Measurements from ENCODE around the gene GUCA1A. TPM values are rescaled to one million over a fixed set of nuclear protein-coding genes. Genes with fewer than 3 reads are reported as not detected.

GUCA1A gene
- total RNA-seq, 1 experiment from 2014 or later = not detected

- intact Hi-C loops (cut with micrococcal nuclease) = no loop called here
- Histone ChIP-seq H3K79me2 (ENCODE audit: insufficient read depth, low read length) (peaks cover 72% of the 10 kb centered on the region), H3K36me3 (ENCODE audit: control insufficient read depth in 1 of 2, insufficient read depth in 2 of 2, low read length in 2 of 2) (peaks cover 0 to 12% of the 10 kb centered on the region in 2 experiments; a peak in 1 of 4 replicates), H3K4me1 (ENCODE audit: control insufficient read depth in 1 of 2, insufficient read depth in 2 of 2, low read length in 2 of 2) (peaks cover 63 to 86% of the 10 kb centered on the region in 2 experiments), H3K4me2 (ENCODE audit: low read length) (peak overlapping the region; percentile 72), H3K27ac (ENCODE audit: low read depth, low read length) (peak overlapping the region; percentile 89), H3K9me2 (ENCODE audit: insufficient read depth) (no peaks in the 10 kb centered on the region), H3K4me3 (replicated peaks in 1 of 2; ENCODE audit: low read depth in 1 of 2, low read length in 2 of 2) (peak overlapping the region; percentile 28 to 36), H2AFZ (ENCODE audit: low read depth, low read length, poor library complexity, severe bottlenecking) (no peak overlapping the region), H4K20me1 (ENCODE audit: insufficient read depth) (no peaks in the 10 kb centered on the region), H3K9me3 (ENCODE audit: control insufficient read depth in 1 of 2, insufficient read depth in 1 of 2, low read depth in 1 of 2, low read length in 2 of 2) (no peaks in the 10 kb centered on the region), H3K27me3 (ENCODE audit: insufficient read depth, low read length) (no peaks in the 10 kb centered on the region), H3K9ac (ENCODE audit: low read length) (peak overlapping the region; percentile 93)
- BruUV-seq (replicated peaks) = no TSS peak
- peak; percentile 65 for ATAC-seq
- ChIA-PET CTCF (interaction anchor here (0.8 to 1.7 kb wide), 2 partner anchors 38 to 41 kb away, joined by 3 to 6 read pairs; no protein-coding TSS in a partner anchor), RAD21 (ENCODE audit: low non-redundant PET in 1 of 2, low total read pairs in 2 of 2, uncharacterized antibody in 2 of 2, unreplicated experiment in 2 of 2) (interaction anchor here (0.5 to 0.6 kb wide), 2 partner anchors 18 to 78 kb away, joined by 3 to 4 read pairs; no protein-coding TSS in a partner anchor), POLR2A (interaction anchor here (0.6 to 1.6 kb wide), 7 partner anchors 13 to 469 kb away, joined by 3 to 11 read pairs (median 4); no protein-coding TSS in a partner anchor)
- TF ChIP-seq EZH2 (IDR thresholded peaks at IDR 0.05) (no peak), POLR2A (IDR thresholded peaks at IDR 0.05; ENCODE audit: borderline replicate concordance, extremely low read depth, insufficient read depth, insufficient read length) (no peak), YY1 (IDR thresholded peaks at IDR 0.05; ENCODE audit: extremely low read depth, insufficient replicate concordance, low read depth, low read length) (no peak), SP1 (IDR thresholded peaks at IDR 0.05; ENCODE audit: low read depth) (no peak), POLR2AphosphoS5 (IDR thresholded peaks at IDR 0.05; ENCODE audit: low read depth, low read length) (no peak), EGR1 (IDR thresholded peaks at IDR 0.05; ENCODE audit: low read depth) (no peak), ZNF274 (IDR thresholded peaks at IDR 0.05; ENCODE audit: low read depth, low read length) (no peak), ZBTB33 (IDR thresholded peaks at IDR 0.05; ENCODE audit: extremely low read depth, insufficient replicate concordance, low read length) (no peak), TCF7L2 (IDR thresholded peaks at IDR 0.05; ENCODE audit: borderline replicate concordance, extremely low read depth, insufficient read depth, insufficient read length) (no peak), RAD21 (IDR thresholded peaks at IDR 0.05; ENCODE audit: low read depth) (no peak), ZFX (IDR thresholded peaks at IDR 0.05) (no peak), FOSL1 (IDR thresholded peaks at IDR 0.05; ENCODE audit: low read depth) (no peak), JUND (IDR thresholded peaks at IDR 0.05) (no peak), CTCF (IDR thresholded peaks at IDR 0.05 in 2 of 3, conservative IDR thresholded peaks at IDR 0.05 in 1 of 3; ENCODE audit: borderline replicate concordance in 1 of 3, insufficient read depth in 1 of 3, low read depth in 2 of 3, low read length in 2 of 3) (no peak)
- TF ChIP-seq, protein P1, sequence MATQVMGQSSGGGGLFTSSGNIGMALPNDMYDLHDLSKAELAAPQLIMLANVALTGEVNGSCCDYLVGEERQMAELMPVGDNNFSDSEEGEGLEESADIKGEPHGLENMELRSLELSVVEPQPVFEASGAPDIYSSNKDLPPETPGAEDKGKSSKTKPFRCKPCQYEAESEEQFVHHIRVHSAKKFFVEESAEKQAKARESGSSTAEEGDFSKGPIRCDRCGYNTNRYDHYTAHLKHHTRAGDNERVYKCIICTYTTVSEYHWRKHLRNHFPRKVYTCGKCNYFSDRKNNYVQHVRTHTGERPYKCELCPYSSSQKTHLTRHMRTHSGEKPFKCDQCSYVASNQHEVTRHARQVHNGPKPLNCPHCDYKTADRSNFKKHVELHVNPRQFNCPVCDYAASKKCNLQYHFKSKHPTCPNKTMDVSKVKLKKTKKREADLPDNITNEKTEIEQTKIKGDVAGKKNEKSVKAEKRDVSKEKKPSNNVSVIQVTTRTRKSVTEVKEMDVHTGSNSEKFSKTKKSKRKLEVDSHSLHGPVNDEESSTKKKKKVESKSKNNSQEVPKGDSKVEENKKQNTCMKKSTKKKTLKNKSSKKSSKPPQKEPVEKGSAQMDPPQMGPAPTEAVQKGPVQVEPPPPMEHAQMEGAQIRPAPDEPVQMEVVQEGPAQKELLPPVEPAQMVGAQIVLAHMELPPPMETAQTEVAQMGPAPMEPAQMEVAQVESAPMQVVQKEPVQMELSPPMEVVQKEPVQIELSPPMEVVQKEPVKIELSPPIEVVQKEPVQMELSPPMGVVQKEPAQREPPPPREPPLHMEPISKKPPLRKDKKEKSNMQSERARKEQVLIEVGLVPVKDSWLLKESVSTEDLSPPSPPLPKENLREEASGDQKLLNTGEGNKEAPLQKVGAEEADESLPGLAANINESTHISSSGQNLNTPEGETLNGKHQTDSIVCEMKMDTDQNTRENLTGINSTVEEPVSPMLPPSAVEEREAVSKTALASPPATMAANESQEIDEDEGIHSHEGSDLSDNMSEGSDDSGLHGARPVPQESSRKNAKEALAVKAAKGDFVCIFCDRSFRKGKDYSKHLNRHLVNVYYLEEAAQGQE (IDR thresholded peaks at IDR 0.05; ENCODE audit: low read depth) = no peak
- no peak for DNase-seq (ENCODE audit: low read depth, low spot score)
Measured at GRCh38 chr6:42137194-42137753, 35.9 kb upstream of the GUCA1A start.
